ENCODE results near the gene NCAPH2.
A peak's percentile ranks its signal among the peaks of the same experiment; 100 is the strongest.

The NCAPH2 gene

DNA sequence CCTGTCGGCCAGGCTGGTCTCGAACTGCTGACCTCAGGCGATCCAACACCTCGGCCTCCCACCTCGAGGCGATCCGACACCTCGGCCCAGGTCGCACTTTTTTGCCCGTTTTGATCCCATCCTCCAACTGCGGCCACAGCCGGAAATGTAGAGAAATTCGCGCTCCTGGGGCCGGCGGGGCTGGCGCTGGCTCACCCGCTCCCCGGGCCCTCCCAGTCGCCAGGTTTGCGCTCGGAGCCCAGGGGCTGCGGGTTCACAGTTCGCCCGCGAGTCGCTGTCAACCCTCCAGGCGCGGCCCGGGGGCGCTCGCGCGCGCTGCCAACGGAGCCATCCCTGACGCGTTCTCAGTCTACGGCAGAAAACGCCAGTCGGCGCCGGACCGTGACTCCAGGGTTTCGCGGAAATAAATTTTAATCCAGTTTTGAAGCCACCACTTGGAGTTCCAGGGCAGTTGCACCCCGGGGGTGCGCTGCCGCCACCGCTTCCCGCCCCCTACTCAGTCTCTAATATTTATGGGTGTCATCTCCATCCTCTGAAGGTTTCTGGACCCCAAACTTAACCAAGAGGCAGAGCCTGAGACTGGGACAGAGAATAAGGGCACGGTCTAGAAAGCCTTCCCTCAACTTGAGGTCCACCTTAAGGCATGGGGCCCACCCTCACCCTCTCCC, 36.2 kb downstream of the NCAPH2 start:
- TF ChIP-seq, protein P1, sequence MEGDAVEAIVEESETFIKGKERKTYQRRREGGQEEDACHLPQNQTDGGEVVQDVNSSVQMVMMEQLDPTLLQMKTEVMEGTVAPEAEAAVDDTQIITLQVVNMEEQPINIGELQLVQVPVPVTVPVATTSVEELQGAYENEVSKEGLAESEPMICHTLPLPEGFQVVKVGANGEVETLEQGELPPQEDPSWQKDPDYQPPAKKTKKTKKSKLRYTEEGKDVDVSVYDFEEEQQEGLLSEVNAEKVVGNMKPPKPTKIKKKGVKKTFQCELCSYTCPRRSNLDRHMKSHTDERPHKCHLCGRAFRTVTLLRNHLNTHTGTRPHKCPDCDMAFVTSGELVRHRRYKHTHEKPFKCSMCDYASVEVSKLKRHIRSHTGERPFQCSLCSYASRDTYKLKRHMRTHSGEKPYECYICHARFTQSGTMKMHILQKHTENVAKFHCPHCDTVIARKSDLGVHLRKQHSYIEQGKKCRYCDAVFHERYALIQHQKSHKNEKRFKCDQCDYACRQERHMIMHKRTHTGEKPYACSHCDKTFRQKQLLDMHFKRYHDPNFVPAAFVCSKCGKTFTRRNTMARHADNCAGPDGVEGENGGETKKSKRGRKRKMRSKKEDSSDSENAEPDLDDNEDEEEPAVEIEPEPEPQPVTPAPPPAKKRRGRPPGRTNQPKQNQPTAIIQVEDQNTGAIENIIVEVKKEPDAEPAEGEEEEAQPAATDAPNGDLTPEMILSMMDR (IDR thresholded peaks at IDR 0.05; ENCODE audit: low read depth, low read length): peak; percentile 54
- no peak overlapping the region for H3K4me3 ChIP-seq (ENCODE audit: low read depth, low read length)

DNA sequence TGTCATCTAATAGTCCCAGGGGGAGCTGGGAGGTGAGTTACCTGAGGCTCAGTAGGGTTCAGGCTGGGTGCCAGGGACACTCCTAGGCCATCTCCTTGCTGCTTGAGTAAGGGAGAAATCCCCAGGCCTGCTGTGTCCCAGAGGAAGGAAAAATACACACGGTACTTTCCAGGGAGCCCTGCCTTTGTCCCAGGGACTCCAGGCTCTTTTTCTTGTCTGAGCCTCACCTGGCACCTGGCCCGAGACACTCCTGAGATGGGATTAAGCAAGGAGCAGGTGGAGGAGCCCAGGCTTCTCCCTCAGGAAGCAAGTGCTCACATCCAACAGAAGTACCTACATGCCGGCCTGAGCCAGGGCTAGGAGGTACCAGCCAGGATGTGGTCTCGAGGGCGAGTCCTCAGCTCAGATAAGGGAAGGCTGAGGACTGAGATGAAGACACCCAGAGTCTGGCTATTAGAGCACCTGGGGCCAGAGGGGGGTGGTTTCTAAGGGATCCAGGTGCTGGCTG, 36.8 kb downstream of the NCAPH2 start:
- no peak overlapping the region for H3K4me3 ChIP-seq (ENCODE audit: low read depth, low read length)
- TF ChIP-seq, protein P1 (IDR thresholded peaks at IDR 0.05; ENCODE audit: low read depth, low read length): no peak

DNA sequence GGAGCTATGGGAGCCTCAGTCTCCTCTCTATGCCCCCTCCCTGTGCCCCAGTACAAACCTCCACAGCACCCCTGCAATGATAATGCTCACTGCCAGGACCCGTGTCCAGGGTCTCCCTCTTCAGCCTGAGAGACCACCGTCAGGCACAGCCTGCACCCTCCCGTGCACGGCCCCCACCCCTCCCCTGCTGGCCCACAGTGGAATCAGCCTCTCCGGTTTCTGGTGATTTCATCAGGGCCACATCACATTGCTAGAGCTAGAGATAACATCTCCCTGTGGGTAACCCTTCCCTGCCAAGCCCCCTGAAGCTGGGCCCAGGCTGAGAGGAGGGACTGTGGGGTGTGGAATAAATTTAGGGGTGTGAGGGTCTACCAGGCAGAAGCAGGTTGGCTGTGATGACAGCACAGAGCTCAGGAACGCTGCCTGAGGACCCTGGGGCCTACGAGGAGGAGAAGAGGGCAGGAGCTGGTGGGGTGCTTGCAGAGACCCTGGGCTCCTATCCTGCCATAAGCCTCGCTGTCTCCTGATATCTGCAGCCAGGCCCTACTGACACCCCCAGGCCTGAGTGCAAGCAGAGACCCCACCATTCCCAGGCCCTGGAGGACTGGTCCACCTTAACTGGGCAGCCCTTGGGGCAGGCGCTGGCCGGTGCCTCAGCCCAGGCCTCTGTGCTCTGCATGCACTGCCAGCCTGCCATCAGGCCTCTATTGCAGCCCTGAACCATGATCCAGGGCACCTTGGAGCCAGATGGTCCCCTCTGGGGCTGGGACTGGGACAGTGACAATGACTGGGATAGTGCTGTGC, 37.7 kb downstream of the NCAPH2 start, which contains the start of gene KLHDC7B:
Gene KLHDC7B, plus strand, starts transcription at position 378 of the 804 bp plus-strand sequence. Its CDS starts 345 bp downstream, at position 723.
- H3K4me3 ChIP-seq (ENCODE audit: low read depth, low read length): no peak within 1 kb of the TSS
- TF ChIP-seq, protein P1 (IDR thresholded peaks at IDR 0.05; ENCODE audit: low read depth, low read length): 0 out of 2 replicates have a peak, but pooled peaks have one; percentile 15

DNA sequence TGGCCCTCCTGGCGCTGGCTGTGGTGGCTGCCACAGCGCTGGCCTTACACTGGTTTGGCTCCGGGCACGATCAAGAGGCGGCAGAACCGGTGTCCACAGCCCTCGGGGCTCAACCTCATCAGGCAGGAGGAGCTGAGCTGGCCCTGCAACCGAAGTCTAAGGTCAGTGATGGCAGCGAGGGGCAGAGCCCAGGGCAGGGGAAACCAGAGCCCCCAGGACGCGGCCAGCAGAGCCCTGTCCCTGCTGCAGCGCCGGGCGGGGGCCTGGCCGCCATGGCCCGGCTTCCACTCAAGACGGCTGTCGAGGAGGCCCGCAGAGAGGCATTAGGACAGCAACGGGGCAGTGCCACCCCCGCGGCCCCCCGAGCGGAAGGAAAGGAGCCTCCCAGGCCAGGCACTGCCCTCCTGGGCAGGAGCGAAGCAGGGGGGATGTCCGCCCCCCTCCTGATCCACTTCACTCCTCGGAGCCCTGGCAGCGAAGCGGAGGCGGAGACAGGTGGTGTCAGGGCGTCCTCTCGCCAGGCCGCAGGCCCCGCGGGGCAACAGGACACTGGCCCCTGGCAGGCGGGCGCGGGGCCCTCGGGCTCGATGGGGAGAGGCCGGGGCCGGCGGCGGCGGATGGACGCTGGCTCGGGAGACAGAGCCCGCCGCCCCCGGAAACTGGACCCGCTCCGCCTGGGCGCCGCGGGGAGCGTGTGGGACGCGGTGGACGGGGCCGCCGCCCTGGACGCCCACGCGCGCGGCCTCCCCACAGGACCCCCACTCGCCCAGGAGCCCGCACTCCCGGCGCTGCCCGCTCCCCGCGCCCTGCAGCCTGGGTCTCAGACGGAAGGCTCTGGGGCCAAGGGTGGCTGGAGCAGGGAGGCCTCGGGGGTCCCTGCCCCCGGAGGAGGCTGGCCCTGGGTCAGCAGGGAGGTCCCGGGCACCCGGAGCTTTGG, 38.6 kb downstream of the NCAPH2 start:
- H3K4me3 ChIP-seq (ENCODE audit: low read depth, low read length): no peak overlapping the region

DNA sequence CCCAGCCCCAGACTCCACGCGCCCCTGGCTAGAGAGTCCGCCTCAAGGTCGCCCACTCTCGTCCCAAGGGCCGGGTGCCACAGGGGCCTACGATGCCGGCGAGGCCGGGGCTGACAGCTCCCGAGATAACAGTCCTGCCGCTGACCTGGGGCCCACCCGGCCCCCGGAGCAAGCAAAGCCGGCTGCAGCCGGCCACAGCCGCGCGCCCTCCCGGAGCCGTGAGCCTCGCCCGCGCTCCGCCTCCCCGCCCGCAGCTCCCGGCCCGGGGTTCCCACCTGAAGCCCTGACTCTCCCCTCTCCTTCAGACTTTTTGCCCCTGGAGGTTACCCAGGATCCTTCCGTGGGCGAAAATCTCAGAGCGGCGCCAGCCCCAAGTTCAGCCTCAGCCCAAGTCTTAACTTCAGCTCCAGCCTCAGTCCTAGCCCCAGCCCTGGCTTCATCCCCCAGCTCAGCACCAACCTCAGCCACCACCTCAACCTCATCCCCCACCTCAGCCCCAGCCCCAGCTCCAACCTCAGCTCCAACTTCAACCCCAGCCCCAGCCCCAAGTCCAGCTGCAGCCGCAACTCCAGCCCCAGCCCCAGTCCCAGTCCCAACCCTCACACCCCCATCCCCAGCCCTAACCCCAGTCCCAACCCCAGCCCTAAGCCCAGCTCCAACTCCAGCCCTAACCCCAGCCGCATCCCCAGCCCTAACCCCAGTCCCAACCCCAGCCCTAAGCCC, 39.4 kb downstream of the NCAPH2 start:
- H3K4me3 ChIP-seq (ENCODE audit: low read depth, low read length): no peak overlapping the region
- TF ChIP-seq, protein P1 (IDR thresholded peaks at IDR 0.05; ENCODE audit: low read depth, low read length): no peak

More for the DNA sequence above, 38.6 kb downstream of the NCAPH2 start:
- TF ChIP-seq, protein P1 (IDR thresholded peaks at IDR 0.05; ENCODE audit: low read depth, low read length): no peak
